GM18909 (cell line): ENCODE data around the gene TRIM56.
A peak's percentile ranks its signal among the peaks of the same experiment; 100 is the strongest.
"Not testable (repeated sequence)": the region's sequence is repeated elsewhere in the genome, so short reads cannot be mapped to it uniquely, and the experiment has no call there.

Experiments
- ATAC-seq: cut with Tn5 transposase; IDR thresholded peaks from one replicate; pipeline ENCODE4 v1.9.1; 2021; ENCODE audit warnings: mild to moderate bottlenecking; ENCODE audit not compliant: unreplicated experiment, poor library complexity

The TRIM56 gene

GRCh38 chr7:101109368-101109767 lies 24.1 kb downstream of the TRIM56 start:
- no peak for ATAC-seq

GRCh38 chr7:101111261-101111660 lies 26.0 kb downstream of the TRIM56 start:
- ATAC-seq, result no peak

- ATAC-seq, result no peak
Observed at GRCh38 chr7:101112233-101112632, 27.0 kb downstream of the TRIM56 start.

- ATAC-seq, result not testable (repeated sequence)
Observed at GRCh38 chr7:101113140-101113539, 27.9 kb downstream of the TRIM56 start.

- no peak for ATAC-seq
Observed at GRCh38 chr7:101113836-101114235, 28.6 kb downstream of the TRIM56 start.

GRCh38 chr7:101114492-101114891 lies 29.2 kb downstream of the TRIM56 start:
- ATAC-seq, result no peak

GRCh38 chr7:101115215-101115614 lies 29.9 kb downstream of the TRIM56 start:
- no peak for ATAC-seq

GRCh38 chr7:101116898-101117297 lies 31.6 kb downstream of the TRIM56 start:
- no peak for ATAC-seq

GRCh38 chr7:101118856-101119255 lies 33.6 kb downstream of the TRIM56 start:
- ATAC-seq, result no peak

GRCh38 chr7:101119876-101120275 lies 34.6 kb downstream of the TRIM56 start:
- no peak for ATAC-seq

- no peak for ATAC-seq
Observed at GRCh38 chr7:101120315-101120714, 35.0 kb downstream of the TRIM56 start.

- not testable (repeated sequence) for ATAC-seq
Observed at GRCh38 chr7:101121631-101121990, 36.3 kb downstream of the TRIM56 start.

GRCh38 chr7:101121991-101122932 lies 37.0 kb downstream of the TRIM56 start:
- no peak for ATAC-seq

GRCh38 chr7:101122933-101123702 lies 37.8 kb downstream of the TRIM56 start:
- no peak for ATAC-seq

GRCh38 chr7:101123703-101124068 lies 38.4 kb downstream of the TRIM56 start:
- ATAC-seq, result no peak

- no peak for ATAC-seq
Observed at GRCh38 chr7:101124376-101125056, 39.2 kb downstream of the TRIM56 start.

GRCh38 chr7:101125989-101126650 lies 40.8 kb downstream of the TRIM56 start:
- peak; percentile 64 for ATAC-seq

GRCh38 chr7:101126651-101127459 lies 41.6 kb downstream of the TRIM56 start, which contains the start of gene SERPINE1:
Gene SERPINE1, plus strand, starts transcription at chr7:101127104. Its CDS starts 1,290 bp downstream, at chr7:101128394.
- ATAC-seq, result peak; percentile 61

- ATAC-seq, result no peak
Observed at GRCh38 chr7:101127460-101128039, 42.3 kb downstream of the TRIM56 start.
